BLaER1 treated with 17β-estradiol and CSF1 and Interleukin-3, amounts not matched to agents 10 nM and 100 nM (cell line): ENCODE measurements around the gene LTBP3.

Experiments used
- H3K27ac ChIP-seq, 11 experiments: shearing (Covaris generic); formaldehyde crosslinking; 2 replicates each; pipeline ENCODE4 v1.8.1; 2022
- H3K27me3 ChIP-seq, 11 experiments: shearing (Covaris generic); formaldehyde crosslinking; 2 replicates each; pipeline ENCODE4 v1.8.1; 2022
- H3K36me3 ChIP-seq, 11 experiments: shearing (Covaris generic); formaldehyde crosslinking; 2 replicates each; pipeline ENCODE4 v1.8.1; 2022
- H3K4me1 ChIP-seq, 10 experiments: shearing (Covaris generic); formaldehyde crosslinking; 2 replicates each; pipeline ENCODE4 v1.8.1; 2022
- H3K4me2 ChIP-seq, 11 experiments: shearing (Covaris generic); formaldehyde crosslinking; 2 replicates each; pipeline ENCODE4 v1.8.1; 2022
- H3K4me3 ChIP-seq, 10 experiments: shearing (Covaris generic); formaldehyde crosslinking; 2 replicates each; pipeline ENCODE4 v1.8.1; 2022
- H3K9ac ChIP-seq, 11 experiments: shearing (Covaris generic); formaldehyde crosslinking; 2 replicates each; pipeline ENCODE4 v1.8.1; 2022
- H3K9me3 ChIP-seq, 11 experiments: shearing (Covaris generic); formaldehyde crosslinking; replicated peaks in 1 of 11; 2 replicates each; pipeline ENCODE4 v1.8.1; 2022
- H4K20me1 ChIP-seq, 11 experiments: shearing (Covaris generic); formaldehyde crosslinking; 2 replicates each; pipeline ENCODE4 v1.8.1; 2022
- Cebpa-rat ChIP-seq, 11 experiments: shearing (Covaris generic); IDR thresholded peaks; 2 replicates each; pipeline ENCODE4 v1.8.1; 2022

Gene LTBP3

DNA sequence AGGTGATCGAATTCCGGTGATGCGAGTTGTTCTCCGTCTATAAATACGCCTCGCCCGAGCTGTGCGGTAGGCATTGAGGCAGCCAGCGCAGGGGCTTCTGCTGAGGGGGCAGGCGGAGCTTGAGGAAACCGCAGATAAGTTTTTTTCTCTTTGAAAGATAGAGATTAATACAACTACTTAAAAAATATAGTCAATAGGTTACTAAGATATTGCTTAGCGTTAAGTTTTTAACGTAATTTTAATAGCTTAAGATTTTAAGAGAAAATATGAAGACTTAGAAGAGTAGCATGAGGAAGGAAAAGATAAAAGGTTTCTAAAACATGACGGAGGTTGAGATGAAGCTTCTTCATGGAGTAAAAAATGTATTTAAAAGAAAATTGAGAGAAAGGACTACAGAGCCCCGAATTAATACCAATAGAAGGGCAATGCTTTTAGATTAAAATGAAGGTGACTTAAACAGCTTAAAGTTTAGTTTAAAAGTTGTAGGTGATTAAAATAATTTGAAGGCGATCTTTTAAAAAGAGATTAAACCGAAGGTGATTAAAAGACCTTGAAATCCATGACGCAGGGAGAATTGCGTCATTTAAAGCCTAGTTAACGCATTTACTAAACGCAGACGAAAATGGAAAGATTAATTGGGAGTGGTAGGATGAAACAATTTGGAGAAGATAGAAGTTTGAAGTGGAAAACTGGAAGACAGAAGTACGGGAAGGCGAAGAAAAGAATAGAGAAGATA, 59.0 kb downstream of the LTBP3 start, which contains the start of gene MALAT1:
Gene MALAT1, plus strand, starts transcription at position 69 of the 736 bp plus-strand sequence.
- peak within 1 kb of the TSS; percentile 77 to 94 (median 90) for H3K4me3 ChIP-seq
- peak within 1 kb of the TSS; percentile 95 to 100 (median 98) for H3K9ac ChIP-seq
- H3K27me3 ChIP-seq: no peaks in the 10 kb centered on the region
- peaks cover 39 to 44% (median 41%) of the 10 kb centered on the region in 11 experiments for H3K36me3 ChIP-seq
- H3K27ac ChIP-seq: peak within 1 kb of the TSS; percentile 94 to 100 (median 100)
- H4K20me1 ChIP-seq: peaks cover 48 to 52% (median 50%) of the 10 kb centered on the region in 11 experiments
- no peak for TF ChIP-seq Cebpa-rat (IDR thresholded peaks at IDR 0.05)
- peak within 1 kb of the TSS; percentile 93 to 100 (median 97) for H3K4me2 ChIP-seq
- H3K9me3 ChIP-seq: peaks cover 0 to 10% (median 0%) of the 10 kb centered on the region in 11 experiments; a peak in 5 of 22 replicates
- peaks cover 28 to 38% (median 34%) of the 10 kb centered on the region in 10 experiments for H3K4me1 ChIP-seq

- TF ChIP-seq Cebpa-rat (IDR thresholded peaks at IDR 0.05): no peak; a peak in 3 of 22 replicates
- peaks cover 43 to 47% (median 45%) of the 10 kb centered on the region in 11 experiments for H4K20me1 ChIP-seq
- H3K27ac ChIP-seq: peak overlapping the region; percentile 94 to 100 (median 100)
- H3K4me1 ChIP-seq: peaks cover 33 to 42% (median 39%) of the 10 kb centered on the region in 10 experiments
- peak overlapping the region; percentile 95 to 100 (median 98) for H3K9ac ChIP-seq
- H3K36me3 ChIP-seq: peaks cover 34 to 39% (median 36%) of the 10 kb centered on the region in 11 experiments
- peaks cover 0 to 10% (median 0%) of the 10 kb centered on the region in 11 experiments; a peak in 5 of 22 replicates for H3K9me3 ChIP-seq
- H3K4me2 ChIP-seq: peak overlapping the region; percentile 86 to 100 (median 97)
- H3K4me3 ChIP-seq: peak overlapping the region; percentile 77 to 94 (median 90)
- H3K27me3 ChIP-seq: no peaks in the 10 kb centered on the region
These were observed 59.5 kb downstream of the LTBP3 start for GRCh38 chr11:65498727-65498976.

GRCh38 chr11:65498042-65498726, 60.0 kb downstream of the LTBP3 start:
- peak overlapping the region; percentile 94 to 100 (median 100) for H3K27ac ChIP-seq
- H3K4me3 ChIP-seq: peak overlapping the region; percentile 77 to 94 (median 90)
- H3K4me1 ChIP-seq: peaks cover 37 to 47% (median 44%) of the 10 kb centered on the region in 10 experiments
- H3K9me3 ChIP-seq: peaks cover 0 to 10% (median 0%) of the 10 kb centered on the region in 11 experiments; a peak in 5 of 22 replicates
- H3K4me2 ChIP-seq: peak overlapping the region; percentile 86 to 100 (median 97)
- peak overlapping the region; percentile 95 to 100 (median 98) for H3K9ac ChIP-seq
- H4K20me1 ChIP-seq: peaks cover 39 to 42% (median 40%) of the 10 kb centered on the region in 11 experiments
- peak; percentile 69 to 98 (median 85); a peak in 21 of 22 replicates for TF ChIP-seq Cebpa-rat (IDR thresholded peaks at IDR 0.05)
- peaks cover 29 to 34% (median 31%) of the 10 kb centered on the region in 11 experiments for H3K36me3 ChIP-seq
- no peaks in the 10 kb centered on the region for H3K27me3 ChIP-seq

DNA sequence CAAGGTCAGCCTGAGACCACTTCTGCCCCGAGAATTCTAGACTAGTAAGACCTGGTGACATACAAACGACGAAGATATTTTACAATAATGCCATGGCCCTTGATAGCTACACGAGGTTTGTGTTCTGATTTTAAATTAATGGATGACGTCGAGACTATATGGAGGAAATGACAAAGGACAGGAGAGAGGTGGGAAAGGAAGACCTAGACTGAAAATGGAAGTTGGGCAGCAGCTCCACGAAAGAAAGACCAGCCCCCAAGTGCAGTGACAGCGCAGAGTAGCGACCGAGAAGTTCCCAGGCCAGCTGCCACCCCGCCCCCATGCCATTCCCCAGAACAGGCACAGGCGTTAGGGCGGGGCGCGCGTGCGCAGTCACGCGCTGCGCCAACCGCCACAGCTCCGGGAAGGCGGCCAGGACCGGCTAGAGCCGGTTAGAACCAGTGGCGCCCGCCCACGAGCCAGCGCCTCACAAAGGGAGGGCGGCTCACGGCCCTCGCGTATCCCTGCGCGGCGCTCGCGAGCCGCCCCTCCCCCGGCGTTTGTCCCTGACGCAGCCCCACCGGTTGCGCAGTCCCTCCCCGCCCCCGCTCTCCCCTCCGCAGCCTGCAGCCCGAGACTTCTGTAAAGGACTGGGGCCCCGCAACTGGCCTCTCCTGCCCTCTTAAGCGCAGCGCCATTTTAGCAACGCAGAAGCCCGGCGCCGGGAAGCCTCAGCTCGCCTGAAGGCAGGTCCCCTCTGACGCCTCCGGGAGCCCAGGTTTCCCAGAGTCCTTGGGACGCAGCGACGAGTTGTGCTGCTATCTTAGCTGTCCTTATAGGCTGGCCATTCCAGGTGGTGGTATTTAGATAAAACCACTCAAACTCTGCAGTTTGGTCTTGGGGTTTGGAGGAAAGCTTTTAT, 60.8 kb downstream of the LTBP3 start:
- Histone ChIP-seq H3K27me3 (no peaks in the 10 kb centered on the region), H3K9ac (peak overlapping the region; percentile 95 to 100 (median 98)), H3K4me1 (peaks cover 41 to 55% (median 50%) of the 10 kb centered on the region in 10 experiments), H3K27ac (peak overlapping the region; percentile 94 to 100 (median 100)), H3K4me3 (peak overlapping the region; percentile 77 to 94 (median 90)), H3K36me3 (peaks cover 21 to 26% (median 23%) of the 10 kb centered on the region in 11 experiments), H4K20me1 (peaks cover 31 to 34% (median 32%) of the 10 kb centered on the region in 11 experiments), H3K9me3 (peaks cover 0 to 4% (median 0%) of the 10 kb centered on the region in 11 experiments; a peak in 5 of 22 replicates), H3K4me2 (peak overlapping the region; percentile 89 to 100 (median 97))
- TF ChIP-seq Cebpa-rat (IDR thresholded peaks at IDR 0.05): peak in 7 of 11 experiments; percentile 32 to 70 (median 52); a peak in 7 of 22 replicates

DNA sequence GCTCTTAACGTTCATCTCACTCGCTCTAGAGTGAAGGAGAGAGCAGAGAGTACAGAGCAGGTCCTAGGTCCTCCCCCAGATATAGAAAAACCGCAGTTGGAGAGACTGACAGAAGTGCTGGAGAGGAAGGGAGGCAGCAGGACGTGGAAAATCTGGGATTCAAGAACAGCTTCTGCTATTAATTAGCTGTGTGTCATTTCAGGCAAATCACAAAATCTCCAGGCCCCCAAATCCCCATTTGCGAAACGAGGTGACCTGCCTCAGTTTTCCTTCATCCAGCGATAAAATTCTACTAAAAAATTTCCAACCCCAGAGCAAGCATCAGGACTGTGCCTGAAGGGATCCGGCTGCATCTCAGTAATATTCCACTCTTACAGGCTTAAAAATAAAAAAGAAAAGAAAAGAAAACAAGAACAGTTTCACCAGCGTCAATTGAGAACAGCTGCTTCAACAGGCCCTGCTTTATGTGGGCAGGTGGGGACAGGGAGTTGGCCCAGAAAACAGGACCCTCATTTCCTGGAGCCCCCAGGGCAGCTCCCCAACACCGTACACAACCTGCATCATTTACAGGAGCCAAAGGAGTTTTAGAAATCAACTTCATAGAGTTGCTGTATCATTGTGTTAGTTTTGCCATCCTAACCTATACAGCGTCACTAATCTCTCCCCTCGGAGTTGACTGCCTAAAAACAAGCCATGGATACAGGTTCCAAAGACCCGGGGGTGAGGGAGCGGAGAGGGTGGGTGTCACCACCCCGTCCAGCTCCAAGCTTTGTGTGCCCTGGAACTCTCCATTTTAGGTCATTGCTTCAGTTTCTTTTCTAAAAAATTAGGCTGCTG, 61.6 kb downstream of the LTBP3 start:
- Histone ChIP-seq H3K27ac (peak overlapping the region; percentile 94 to 100 (median 100)), H3K27me3 (no peaks in the 10 kb centered on the region), H3K36me3 (peaks cover 12 to 17% (median 15%) of the 10 kb centered on the region in 11 experiments), H3K9me3 (peaks cover 0 to 4% (median 0%) of the 10 kb centered on the region in 11 experiments; a peak in 4 of 22 replicates), H4K20me1 (peaks cover 22 to 25% (median 23%) of the 10 kb centered on the region in 11 experiments), H3K9ac (peak overlapping the region; percentile 88 to 100 (median 94)), H3K4me2 (peak overlapping the region; percentile 89 to 97 (median 95)), H3K4me3 (peak overlapping the region; percentile 48 to 65 (median 56)), H3K4me1 (peaks cover 50 to 64% (median 59%) of the 10 kb centered on the region in 10 experiments)
- no peak for TF ChIP-seq Cebpa-rat (IDR thresholded peaks at IDR 0.05)

DNA sequence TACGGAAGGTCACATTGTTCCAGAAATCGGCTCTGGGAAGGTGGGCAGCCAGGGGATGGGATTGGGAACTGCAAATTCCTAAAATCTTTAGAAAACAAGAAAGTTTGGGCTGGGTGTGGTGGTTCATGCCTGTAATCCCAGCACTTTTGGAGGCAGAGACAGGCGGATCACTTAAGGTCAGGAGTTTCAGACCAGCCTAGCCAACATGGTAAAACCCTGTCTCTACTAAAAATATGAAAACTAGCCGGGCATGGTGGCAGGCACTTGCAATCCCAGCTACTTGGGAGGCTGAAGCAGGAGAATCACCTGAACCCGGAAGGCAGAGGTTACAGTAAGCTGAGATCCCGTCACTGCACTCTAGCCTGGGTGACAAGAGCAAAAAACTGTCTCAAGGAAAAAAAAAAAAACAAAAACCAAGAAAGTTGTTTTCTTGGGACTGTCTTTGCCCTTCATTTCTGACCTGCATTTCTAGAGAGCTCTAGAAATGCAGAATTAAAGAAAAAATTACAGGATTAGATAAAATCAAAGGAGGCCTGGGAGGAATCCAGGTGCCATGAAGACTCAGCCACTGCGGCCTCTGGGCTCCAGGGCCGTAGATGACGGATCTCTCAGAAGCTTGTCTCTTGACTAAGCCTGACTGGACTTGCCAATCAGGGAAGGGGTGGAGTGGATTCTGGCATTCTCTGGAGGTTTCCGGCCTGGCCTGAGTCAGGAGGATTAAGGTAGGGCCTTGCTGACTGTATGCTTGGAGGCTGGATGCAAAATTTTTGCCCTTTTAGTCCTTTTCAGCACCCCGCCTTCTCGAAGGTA, 64.6 kb downstream of the LTBP3 start:
- peaks cover 79 to 93% (median 89%) of the 10 kb centered on the region in 10 experiments for H3K4me1 ChIP-seq
- H3K27me3 ChIP-seq: no peaks in the 10 kb centered on the region
- H3K36me3 ChIP-seq: no peaks in the 10 kb centered on the region
- H3K9ac ChIP-seq: peak overlapping the region; percentile 73 to 86 (median 80)
- H3K4me2 ChIP-seq: peak overlapping the region; percentile 88 to 97 (median 95)
- no peaks in the 10 kb centered on the region for H4K20me1 ChIP-seq
- H3K27ac ChIP-seq: peak overlapping the region; percentile 84 to 100 (median 100)
- TF ChIP-seq Cebpa-rat (IDR thresholded peaks at IDR 0.05): no peak
- peak overlapping the region; percentile 7 to 55 (median 38); a peak in 16 of 20 replicates for H3K4me3 ChIP-seq
- no peaks in the 10 kb centered on the region for H3K9me3 ChIP-seq
